WTC11 (cell line): ENCODE data around the gene CENPM. TPM values are rescaled to one million over a fixed set of nuclear protein-coding genes. Genes with fewer than 3 reads are reported as not detected.

Experiments
- ATAC-seq: fragments of 200-7000 bp; cut with Tn5 transposase; 2 replicates; pipeline ENCODE4 v1.10.0; 2021; ENCODE audit warnings: mild to moderate bottlenecking, moderate library complexity
- CTCF ChIA-PET: fragments of 300-600 bp; sonication (Branson Sonifier 250); formaldehyde crosslinking; loops from one replicate; lab custom pipeline; 2021; ENCODE audit warnings: antibody characterized with exemption; lab: Charles Lee
- POLR2A ChIA-PET: fragments of 350-600 bp; sonication (Branson Sonifier 250); formaldehyde crosslinking; loops from one replicate; lab custom pipeline; 2021; ENCODE audit warnings: antibody characterized with exemption; lab: Charles Lee
- DNase-seq: peaks from one replicate; pipeline ENCODE4 v3.0.0; 2021; ENCODE audit warnings: low spot score
- H3K27ac Mint-ChIP-seq: 2 replicates; pipeline ENCODE4 v1.8.0; 2021; ENCODE audit warnings: mixed read lengths
- H3K27me3 Mint-ChIP-seq: 2 replicates; pipeline ENCODE4 v1.8.0; 2021; ENCODE audit warnings: low read depth, mild to moderate bottlenecking, moderate library complexity, mixed read lengths
- H3K36me3 Mint-ChIP-seq: 2 replicates; pipeline ENCODE4 v1.8.0; 2021; ENCODE audit warnings: mixed read lengths
- H3K4me1 Mint-ChIP-seq: 2 replicates; pipeline ENCODE4 v1.8.0; 2022; ENCODE audit warnings: mixed read lengths
- H3K4me3 Mint-ChIP-seq: 2 replicates; pipeline ENCODE4 v1.8.0; 2021; ENCODE audit warnings: mild to moderate bottlenecking, moderate library complexity, mixed read lengths
- H3K9me3 Mint-ChIP-seq: 2 replicates; pipeline ENCODE4 v1.8.0; 2021; ENCODE audit warnings: mixed read lengths
- CREM ChIP-seq: sonication (generic); formaldehyde crosslinking; IDR thresholded peaks from 2 replicates; pipeline ENCODE4 v1.8.1; 2022; ENCODE audit warnings: mild to moderate bottlenecking, missing genetic modification reagents, moderate library complexity
- ESRRA ChIP-seq: sonication (generic); formaldehyde crosslinking; IDR thresholded peaks from 2 replicates; pipeline ENCODE4 v1.8.1; 2022; ENCODE audit warnings: mild to moderate bottlenecking, missing genetic modification reagents, borderline replicate concordance
- FOXP4 ChIP-seq: sonication (generic); formaldehyde crosslinking; IDR thresholded peaks from 2 replicates; pipeline ENCODE4 v1.8.0; 2022; ENCODE audit warnings: mild to moderate bottlenecking, missing genetic modification reagents
- GTF2I ChIP-seq: fragments of 250-450 bp; sonication (Bioruptor Pico); conservative IDR thresholded peaks from 2 replicates; pipeline ENCODE4 v1.4.0; 2021; ENCODE audit warnings: mild to moderate bottlenecking
- IRF1 ChIP-seq: sonication (generic); formaldehyde crosslinking; IDR thresholded peaks from 2 replicates; pipeline ENCODE4 v1.8.0; 2023; ENCODE audit warnings: missing genetic modification reagents
- PRDM15 ChIP-seq: sonication (generic); formaldehyde crosslinking; IDR thresholded peaks from 2 replicates; pipeline ENCODE4 v1.8.0; 2022; ENCODE audit warnings: missing genetic modification reagents
- SMAD4 ChIP-seq: sonication (generic); formaldehyde crosslinking; IDR thresholded peaks from 2 replicates; pipeline ENCODE4 v1.8.0; 2022; ENCODE audit warnings: mild to moderate bottlenecking, missing genetic modification reagents
- SP1 ChIP-seq: sonication (generic); formaldehyde crosslinking; conservative IDR thresholded peaks from 2 replicates; pipeline ENCODE4 v1.8.1; 2022; ENCODE audit warnings: missing genetic modification reagents
- ZNF121 ChIP-seq: sonication (generic); formaldehyde crosslinking; IDR thresholded peaks from 2 replicates; pipeline ENCODE4 v1.8.0; 2023; ENCODE audit warnings: missing genetic modification reagents
- ZNF219 ChIP-seq: sonication (generic); formaldehyde crosslinking; IDR thresholded peaks from 2 replicates; pipeline ENCODE4 v1.8.0; 2023; ENCODE audit warnings: missing genetic modification reagents, mild to moderate bottlenecking, borderline replicate concordance
- ZNF281 ChIP-seq: sonication (generic); formaldehyde crosslinking; IDR thresholded peaks from 2 replicates; pipeline ENCODE4 v1.8.0; 2023; ENCODE audit warnings: mild to moderate bottlenecking, missing genetic modification reagents
- total RNA-seq: library from RNA; stranded (reverse); gene quantifications from 3 replicates; pipeline ENCODE4 v1.2.3, GENCODE V29; 2021

Gene CENPM
- total RNA-seq, 1 experiment from 2014 or later: 40.3 TPM

- 0 out of 2 replicates have a peak, but pooled peaks have one; percentile 28 for TF ChIP-seq PRDM15 (CRISPR knock-in tag)
- TF ChIP-seq ZNF281 (CRISPR knock-in tag): no peak
- no peak for TF ChIP-seq ZNF219 (CRISPR knock-in tag)
- 0 out of 2 replicates have a peak, but pooled peaks have one; percentile 49 for TF ChIP-seq ESRRA (CRISPR knock-in tag)
- no peak for TF ChIP-seq GTF2I (CRISPR knock-in tag)
- TF ChIP-seq SMAD4: no peak
- TF ChIP-seq, all 79 proteins: peak for 9
These were observed 27.4 kb downstream of the CENPM start (continued) for GRCh38 chr22:41919357-41920224.

- TF ChIP-seq IRF1 (no peak), ZNF121 (CRISPR knock-in tag) (0 out of 2 replicates have a peak, but pooled peaks have one; percentile 2)
- Mint-ChIP-seq H3K27ac (no peak overlapping the region), H3K36me3 (no peaks in the 10 kb centered on the region), H3K4me3 (peak overlapping the region; percentile 33), H3K4me1 (peaks cover 26% of the 10 kb centered on the region), H3K27me3 (peaks cover 83% of the 10 kb centered on the region), H3K9me3 (no peaks in the 10 kb centered on the region)
- ATAC-seq (no peak), DNase-seq (no peak)
- POLR2A ChIA-PET: no interaction called here
- CTCF ChIA-PET: interaction anchor here (2.4 to 2.5 kb wide), 2 partner anchors 7 to 221 kb away, joined by 13 to 19 read pairs; partner anchors contain the start of gene TNFRSF13C
These were observed 28.8 kb downstream of the CENPM start for GRCh38 chr22:41917903-41918791.

- ChIA-PET CTCF (interaction anchor here (1.0 to 2.5 kb wide), 3 partner anchors 8 to 220 kb away, joined by 4 to 19 read pairs (median 13); partner anchors contain the start of gene TNFRSF13C), POLR2A (no interaction called here)
- DNase-seq (no peak), ATAC-seq (no peak)
- no peak for TF ChIP-seq SP1
- TF ChIP-seq FOXP4: no peak
- no peak for TF ChIP-seq CREM (CRISPR knock-in tag)
- no peak overlapping the region for H3K4me3 Mint-ChIP-seq
- H3K9me3 Mint-ChIP-seq: no peaks in the 10 kb centered on the region
- H3K27ac Mint-ChIP-seq: no peak overlapping the region
- H3K4me1 Mint-ChIP-seq: peaks cover 28% of the 10 kb centered on the region
- H3K27me3 Mint-ChIP-seq: peaks cover 84% of the 10 kb centered on the region
- H3K36me3 Mint-ChIP-seq: no peaks in the 10 kb centered on the region
These were observed 29.5 kb downstream of the CENPM start for GRCh38 chr22:41917375-41917902.
